A673 (cell line): Measurements from ENCODE around the gene CACNA2D1. TPM values are rescaled to one million over a fixed set of nuclear protein-coding genes. Genes with fewer than 3 reads are reported as not detected.

Experiments
- BruUV-seq: library from RNA; stranded (reverse); fragments of 400-500 nt; replicated peaks from 2 replicates; lab custom pipeline; 2021; lab: Mats Ljungman, UMichigan
- CTCF ChIA-PET: fragments of 300-600 bp; sonication (Branson Sonifier 250); formaldehyde crosslinking; loops from one replicate; lab custom pipeline; 2022; ENCODE audit warnings: antibody characterized with exemption; lab: Charles Lee
- POLR2A ChIA-PET: fragments of 300-600 bp; sonication (Branson Sonifier 250); formaldehyde crosslinking; loops from one replicate; lab custom pipeline; 2022; ENCODE audit warnings: antibody characterized with exemption; ENCODE audit not compliant: low non-redundant PET; lab: Charles Lee
- DNase-seq: peaks from one replicate; pipeline ENCODE4 v3.0.0-alpha.2; 2015; ENCODE audit warnings: low spot score
- H3K27ac ChIP-seq: fragments of 200-600 bp; sonication (generic); 2 replicates; pipeline ENCODE4 v1.5.1; 2016; ENCODE audit warnings: mixed run types, low read depth, mild to moderate bottlenecking, mixed read lengths, antibody characterized with exemption, low read length; ENCODE audit not compliant: poor library complexity, severe bottlenecking
- H3K27me3 ChIP-seq: fragments of 200-600 bp; sonication (generic); replicated peaks from 2 replicates; pipeline ENCODE4 v1.6.1; 2017; ENCODE audit warnings: mixed run types, low read depth, mild to moderate bottlenecking, mixed read lengths, antibody characterized with exemption, low read length; ENCODE audit not compliant: insufficient read depth, poor library complexity
- H3K36me3 ChIP-seq: fragments of 200-600 bp; sonication (generic); 2 replicates; pipeline ENCODE4 v1.6.1; 2016; ENCODE audit warnings: mixed run types, mild to moderate bottlenecking, mixed read lengths, antibody characterized with exemption, low read length; ENCODE audit not compliant: insufficient read depth, poor library complexity, severe bottlenecking
- H3K4me1 ChIP-seq: fragments of 200-600 bp; sonication (generic); 2 replicates; pipeline ENCODE4 v1.6.1; 2017; ENCODE audit warnings: mixed run types, mild to moderate bottlenecking, mixed read lengths, antibody characterized with exemption, low read length; ENCODE audit not compliant: insufficient read depth, poor library complexity, severe bottlenecking
- H3K4me3 ChIP-seq: fragments of 200-600 bp; sonication (generic); 2 replicates; pipeline ENCODE4 v1.5.1; 2016; ENCODE audit warnings: low read depth, mixed run types, mild to moderate bottlenecking, mixed read lengths, low read length; ENCODE audit not compliant: poor library complexity, severe bottlenecking
- H3K9me3 ChIP-seq: fragments of 200-600 bp; sonication (generic); 2 replicates; pipeline ENCODE4 v1.6.1; 2016; ENCODE audit warnings: mixed run types, low read depth, mild to moderate bottlenecking, mixed read lengths, antibody characterized with exemption, low read length; ENCODE audit not compliant: poor library complexity, severe bottlenecking
- CTCF ChIP-seq: fragments of 300-800, 200-600 bp; sonication (generic); conservative IDR thresholded peaks from 2 replicates; pipeline ENCODE4 v1.5.1; 2017; ENCODE audit warnings: low read depth, mild to moderate bottlenecking, antibody characterized with exemption, low read length, moderate library complexity, mixed read lengths
- EZH2 ChIP-seq: fragments of 200-600 bp; sonication (generic); IDR thresholded peaks from 2 replicates; pipeline ENCODE4 v1.6.1; 2017; ENCODE audit warnings: borderline replicate concordance, low read depth, mild to moderate bottlenecking, mixed read lengths, antibody characterized with exemption, low read length; ENCODE audit not compliant: poor library complexity, severe bottlenecking
- intact Hi-C: fragments of 100-400 bp; cut with micrococcal nuclease; formaldehyde crosslinking; loops from one replicate; pipeline ENCODE4 v1.10.0; 2022; ENCODE audit not compliant: unreplicated experiment
- total RNA-seq: library from RNA; stranded (reverse); gene quantifications from 2 replicates; pipeline ENCODE4 v1.2.3, GENCODE V29; 2021

The CACNA2D1 gene
- total RNA-seq, 1 experiment from 2014 or later: 49.1 TPM

GRCh38 chr7:82212466-82212865, 231.1 kb downstream of the CACNA2D1 start:
- Histone ChIP-seq H3K27ac (no peak overlapping the region), H3K4me1 (peaks cover 13% of the 10 kb centered on the region), H3K36me3 (peaks cover 5% of the 10 kb centered on the region), H3K9me3 (no peaks in the 10 kb centered on the region), H3K4me3 (no peak overlapping the region), H3K27me3 (no peaks in the 10 kb centered on the region)
- ChIA-PET CTCF (no interaction called here), POLR2A (no interaction called here)
- no peak for TF ChIP-seq CTCF
- no peak for TF ChIP-seq EZH2
- no TSS peak for BruUV-seq
- DNase-seq: no peak
- intact Hi-C loops: no loop called here

DNA sequence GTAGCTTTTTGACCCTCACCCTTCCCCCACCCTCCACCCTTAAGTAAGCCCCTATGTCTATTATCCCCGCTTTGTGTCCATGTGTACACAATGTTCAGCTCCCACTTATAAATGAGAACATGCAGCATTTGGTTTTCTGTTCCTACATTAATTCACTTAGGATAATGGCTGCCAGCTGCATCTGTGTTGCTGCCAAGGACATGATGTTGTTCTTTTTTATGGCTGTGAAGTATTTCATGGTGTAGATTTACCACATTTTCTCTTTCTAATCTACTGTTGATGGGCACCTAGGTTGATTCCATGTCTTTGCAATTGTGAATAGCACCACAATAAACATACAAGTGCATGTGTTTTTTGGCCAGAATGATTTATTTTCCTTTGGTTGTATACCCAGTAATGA, 232.2 kb downstream of the CACNA2D1 start:
- no peak overlapping the region for H3K4me3 ChIP-seq
- intact Hi-C loops: no loop called here
- DNase-seq: no peak
- POLR2A ChIA-PET: no interaction called here
- no peak overlapping the region for H3K27ac ChIP-seq
- no peaks in the 10 kb centered on the region for H3K27me3 ChIP-seq
- CTCF ChIA-PET: no interaction called here
- H3K4me1 ChIP-seq: peaks cover 13% of the 10 kb centered on the region
- H3K36me3 ChIP-seq: peaks cover 5% of the 10 kb centered on the region
- no TSS peak for BruUV-seq
- TF ChIP-seq CTCF (no peak), EZH2 (no peak)
- no peaks in the 10 kb centered on the region for H3K9me3 ChIP-seq

DNA sequence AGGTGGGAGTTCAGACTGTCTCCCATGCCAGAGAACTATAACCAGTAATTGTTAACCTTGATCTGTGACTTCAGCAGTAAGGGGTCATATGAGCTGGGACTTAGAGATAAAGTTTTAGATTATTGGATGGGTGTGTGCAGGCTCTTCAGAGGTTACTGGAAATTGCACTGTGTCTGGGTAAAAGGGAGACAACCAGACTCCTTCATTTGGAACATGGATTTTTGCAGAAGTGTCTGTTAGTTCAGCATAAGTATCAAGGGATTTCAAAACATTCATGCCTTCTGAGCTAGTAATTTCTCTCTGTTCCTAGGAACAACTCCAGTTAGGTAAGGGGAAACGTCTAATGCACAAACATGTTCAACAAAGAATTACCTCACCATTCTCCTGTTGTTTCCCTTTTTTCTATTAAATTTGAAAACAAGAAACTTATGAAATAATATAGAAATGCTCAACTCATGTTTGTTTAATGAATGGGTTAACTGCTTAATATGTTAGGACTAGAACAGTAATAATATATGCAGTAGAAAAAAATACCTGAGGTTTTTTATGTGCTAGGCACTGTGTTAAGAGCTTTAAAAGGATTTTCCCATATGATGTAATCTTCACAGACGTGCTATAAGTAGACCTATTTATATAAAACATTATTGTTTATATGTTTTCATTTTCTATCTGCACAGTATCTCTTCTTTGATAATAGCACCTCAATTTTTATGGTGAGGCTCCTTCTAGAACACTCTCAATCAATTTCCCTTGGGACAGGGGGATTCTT, 233.0 kb downstream of the CACNA2D1 start:
- Histone ChIP-seq H3K4me1 (peaks cover 13% of the 10 kb centered on the region), H3K36me3 (peaks cover 5% of the 10 kb centered on the region), H3K27ac (no peak overlapping the region), H3K4me3 (no peak overlapping the region), H3K9me3 (no peaks in the 10 kb centered on the region), H3K27me3 (no peaks in the 10 kb centered on the region)
- DNase-seq: no peak
- intact Hi-C loops: no loop called here
- no TSS peak for BruUV-seq
- POLR2A ChIA-PET: interaction anchor here (0.6 kb wide), 1 partner anchor 468 kb away, joined by 3 read pairs; no protein-coding TSS in a partner anchor
- CTCF ChIA-PET: no interaction called here
- TF ChIP-seq EZH2: no peak
- TF ChIP-seq CTCF: no peak
